RCC 7860 (cell line): ENCODE data around the gene GGA3.
"Not testable (repeated sequence)": the region's sequence is repeated elsewhere in the genome, so short reads cannot be mapped to it uniquely, and the experiment has no call there.

Experiments
- DNase-seq: peaks from one replicate; pipeline ENCODE4 v3.0.0-alpha.2; 2015; ENCODE audit warnings: low spot score
- FAIRE-seq: peaks from 2 replicates; lab custom pipeline; 2012; peaks lifted over from hg19 to GRCh38; lab: Jason Lieb, UNC

GGA3 gene

DNA sequence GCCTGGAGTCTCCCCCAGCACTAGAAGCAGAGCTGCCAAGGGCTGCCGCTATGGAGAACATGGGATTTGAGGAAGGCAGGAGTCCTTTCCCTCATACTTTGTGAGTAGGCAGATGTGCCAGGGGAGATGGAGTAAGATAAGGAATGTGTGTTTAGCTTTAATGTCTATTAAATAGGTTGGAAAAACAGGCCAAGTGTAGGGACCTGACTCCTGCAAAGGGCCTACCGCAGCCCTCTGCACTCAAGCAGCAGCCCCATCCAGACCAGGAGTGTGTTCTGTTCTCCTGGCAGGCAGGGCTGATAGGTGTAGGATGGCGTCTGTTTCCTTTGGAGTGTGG, 11.4 kb upstream of the GGA3 start:
- DNase-seq, result no peak
- no peak for FAIRE-seq

DNA sequence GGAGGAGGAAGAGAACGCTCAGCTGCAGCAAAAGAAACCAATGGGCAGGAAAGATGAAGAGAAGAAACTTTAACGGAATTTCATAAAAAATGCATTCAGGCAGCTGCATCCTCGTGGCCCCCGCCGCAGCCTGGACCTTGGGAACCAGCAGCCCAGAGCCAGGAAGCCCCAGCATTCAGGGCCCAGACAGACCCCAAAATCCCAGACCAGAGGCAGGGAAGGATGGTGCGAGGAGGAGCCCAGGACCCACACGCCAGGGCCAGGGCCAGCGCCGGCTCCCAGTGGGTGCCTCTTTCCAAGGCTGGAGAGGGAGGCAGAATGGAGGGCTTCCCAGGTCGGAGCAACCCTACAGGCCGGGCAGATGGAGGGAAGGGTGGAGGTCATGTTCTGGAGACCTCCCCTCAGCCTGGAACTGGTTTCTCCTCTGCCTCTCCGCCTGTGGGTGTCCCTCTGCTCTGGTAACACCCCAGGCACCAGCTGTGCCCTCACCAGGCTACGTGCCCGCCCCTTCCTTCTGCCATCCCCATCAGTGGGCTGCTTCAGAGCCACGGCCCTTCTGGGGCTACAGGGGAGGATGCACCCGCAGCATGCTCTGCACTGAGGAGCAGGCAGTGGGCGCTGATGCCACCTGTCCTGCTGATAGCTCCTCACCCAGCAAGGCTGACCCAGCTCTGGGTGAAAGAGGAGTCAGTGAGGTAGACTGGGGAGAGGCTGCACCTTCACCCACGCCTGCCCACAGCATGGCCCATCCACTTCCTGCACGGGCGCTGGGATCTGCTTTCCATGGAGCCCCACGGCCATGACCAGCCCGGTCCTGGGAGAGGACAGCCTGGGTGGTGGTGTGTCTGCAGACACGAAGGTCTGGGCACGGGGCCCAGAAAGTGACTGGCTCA, 10.8 kb upstream of the GGA3 start:
- no peak for FAIRE-seq

DNA sequence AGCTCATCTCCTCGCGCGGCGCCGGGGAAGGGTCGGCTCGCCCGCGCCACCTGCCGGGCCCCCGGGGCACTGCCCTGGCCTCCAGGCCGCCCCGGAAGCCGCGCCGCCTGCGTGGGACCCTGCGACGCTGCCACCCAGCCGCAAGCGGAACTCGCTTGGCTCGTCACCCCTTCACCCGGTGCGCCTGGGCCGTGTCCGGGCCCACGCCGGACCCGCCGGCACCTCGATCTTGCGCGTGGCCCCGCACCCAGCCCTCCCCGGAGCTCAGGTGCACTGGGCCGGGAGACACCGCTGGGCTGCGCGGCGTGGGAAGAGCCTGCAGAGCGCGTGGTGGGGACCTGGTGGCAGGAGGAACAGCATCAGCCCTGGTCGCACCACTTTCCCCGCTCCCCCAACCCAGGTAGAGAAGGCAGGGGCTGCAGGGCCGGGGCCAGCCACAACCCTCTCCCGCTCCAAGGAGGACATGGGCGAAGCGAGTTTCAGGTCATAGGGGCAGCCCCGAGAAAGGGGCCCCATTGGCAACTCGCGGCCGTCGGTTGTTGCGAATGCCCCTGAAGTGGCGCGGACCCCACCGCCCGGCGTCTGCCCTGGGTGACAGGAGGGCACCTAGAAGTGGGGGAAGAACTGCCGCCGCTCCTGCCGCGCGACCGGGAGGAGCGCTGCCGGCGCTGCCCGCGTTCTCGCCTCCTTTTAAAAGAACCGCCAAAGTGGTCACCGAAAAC, 10.0 kb upstream of the GGA3 start:
- FAIRE-seq (no peak), DNase-seq (peak; percentile 63)

More for the DNA sequence above, 10.8 kb upstream of the GGA3 start:
- DNase-seq, result no peak

DNA sequence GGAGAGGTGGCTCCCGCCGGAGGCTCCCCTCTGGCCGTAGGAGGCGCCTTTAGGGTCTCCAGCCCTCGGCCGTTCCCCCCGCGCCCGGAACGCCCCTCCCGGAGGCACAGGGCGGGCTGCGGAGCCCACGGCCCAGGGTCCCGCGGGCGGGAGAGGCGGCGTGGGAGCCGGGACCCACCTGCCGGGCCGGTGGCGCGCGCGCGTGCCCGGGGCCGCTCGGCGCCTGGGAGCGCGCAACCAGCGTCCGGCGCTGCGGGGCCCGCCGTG, 9.5 kb upstream of the GGA3 start, which contains the start of gene MIF4GD:
Gene MIF4GD, minus strand, starts transcription at position 266 of the 267 bp plus-strand sequence. CDS start 1,036 bp downstream, outside the sequence.
- FAIRE-seq (no peak), DNase-seq (no peak)

DNA sequence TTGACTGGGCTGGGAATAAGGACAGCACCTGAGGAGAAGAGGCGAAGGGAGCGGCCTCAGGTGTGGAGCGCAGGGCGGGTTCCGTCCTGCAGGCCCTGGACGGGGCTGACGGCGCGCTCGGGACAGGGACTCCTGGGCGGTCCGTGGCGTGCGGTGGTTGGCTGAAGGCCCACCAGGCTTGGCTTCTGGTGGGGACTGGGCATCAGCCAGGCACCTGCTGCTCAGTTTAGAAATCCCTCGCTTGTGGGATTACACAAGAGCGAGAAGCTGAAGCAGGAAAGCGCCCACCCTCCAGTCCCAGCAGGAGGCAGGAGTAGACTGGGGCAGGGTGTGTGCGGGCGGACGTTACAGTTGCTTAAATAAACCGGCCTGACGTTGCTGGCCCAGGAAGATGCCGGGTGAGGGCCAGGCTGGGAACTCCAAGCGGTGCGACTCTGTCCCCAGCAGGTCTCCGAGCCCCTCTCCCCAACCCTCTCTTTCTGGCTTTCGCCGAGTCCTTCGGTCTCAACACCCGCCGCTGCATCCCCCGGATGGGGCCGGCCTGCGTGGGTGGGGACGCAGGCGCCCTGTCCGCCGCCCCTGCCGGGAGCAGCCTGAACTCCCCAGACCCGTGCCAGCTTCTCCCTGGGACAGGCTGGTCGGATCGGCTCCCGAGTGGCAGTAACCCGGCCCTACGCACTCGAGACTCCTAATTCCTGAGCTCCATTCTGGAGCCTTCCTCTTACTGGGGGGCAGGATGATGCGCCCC, 9.0 kb upstream of the GGA3 start:
- DNase-seq, result peak; percentile 51
- FAIRE-seq, result no peak

DNA sequence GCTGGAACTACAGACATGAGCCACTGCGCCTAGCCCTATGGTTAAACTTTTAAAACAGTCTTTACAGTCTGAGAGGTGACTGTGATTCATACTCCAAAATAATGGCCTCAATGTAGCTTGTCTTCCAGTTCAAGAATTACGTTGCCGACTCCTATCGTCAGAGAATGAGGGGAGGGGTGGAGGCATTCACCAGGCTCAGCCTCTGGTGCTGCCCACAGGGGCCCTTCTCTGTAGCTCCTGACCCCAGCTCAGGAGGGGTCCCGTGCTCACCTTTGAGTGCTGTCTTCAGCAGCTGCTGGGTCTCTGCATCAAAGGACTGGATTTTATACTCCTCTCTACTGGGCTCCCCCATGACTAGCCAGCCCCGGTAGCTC, 8.4 kb upstream of the GGA3 start:
- DNase-seq, result no peak
- no peak for FAIRE-seq

DNA sequence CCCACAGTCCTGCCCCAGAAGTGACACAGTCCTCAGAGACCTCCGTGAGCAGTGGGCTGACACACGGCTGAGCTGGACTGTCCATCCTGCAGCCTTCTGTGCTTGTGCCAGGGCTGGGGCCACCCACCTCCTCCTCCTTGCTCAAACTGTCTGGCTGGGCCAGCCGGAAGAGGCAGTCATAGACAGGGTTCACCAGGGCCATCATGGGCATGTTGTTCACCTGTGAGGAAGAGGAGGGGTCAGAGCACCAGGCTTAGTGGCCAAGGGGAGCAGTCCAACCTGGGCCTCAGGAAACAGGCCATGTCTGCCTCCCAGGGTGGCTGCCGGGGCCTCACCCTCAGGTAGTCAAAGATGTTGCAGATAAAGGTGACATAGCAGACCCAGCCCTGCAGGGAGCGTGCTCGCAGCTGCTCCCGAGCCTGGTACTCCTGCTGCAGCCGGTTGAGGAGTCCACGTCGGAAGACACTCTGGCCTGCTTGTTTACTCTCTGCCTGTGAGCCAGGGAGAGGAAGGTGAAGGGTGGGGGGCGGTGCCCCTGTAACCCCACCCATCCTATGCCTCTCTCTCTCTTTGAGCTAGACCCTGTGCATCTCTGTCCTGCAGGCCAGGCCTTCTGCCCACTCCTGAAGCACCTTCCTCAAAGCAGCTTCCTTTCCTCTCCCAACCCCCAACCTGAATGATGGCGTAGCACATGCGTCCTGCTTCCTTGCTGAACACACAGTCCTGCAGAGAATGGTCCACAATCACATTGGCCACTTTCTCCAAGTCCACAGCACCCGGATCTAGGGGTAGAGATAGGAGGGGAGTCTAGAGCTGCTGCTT, 6.2 kb upstream of the GGA3 start:
- DNase-seq (no peak), FAIRE-seq (no peak)

DNA sequence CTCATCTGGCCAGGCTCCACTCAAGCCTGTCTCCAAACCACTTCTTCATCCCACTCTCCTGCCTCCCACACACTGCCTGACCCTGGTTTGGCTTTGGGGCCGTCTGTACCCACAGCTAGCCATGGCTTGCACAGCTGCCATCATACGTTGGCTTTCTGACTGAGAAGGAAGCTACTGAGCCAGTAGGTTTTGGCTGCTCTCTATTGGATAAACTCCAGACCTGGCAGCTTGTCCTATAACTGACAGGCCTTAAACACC, 5.7 kb upstream of the GGA3 start:
- DNase-seq (no peak), FAIRE-seq (no peak)

DNA sequence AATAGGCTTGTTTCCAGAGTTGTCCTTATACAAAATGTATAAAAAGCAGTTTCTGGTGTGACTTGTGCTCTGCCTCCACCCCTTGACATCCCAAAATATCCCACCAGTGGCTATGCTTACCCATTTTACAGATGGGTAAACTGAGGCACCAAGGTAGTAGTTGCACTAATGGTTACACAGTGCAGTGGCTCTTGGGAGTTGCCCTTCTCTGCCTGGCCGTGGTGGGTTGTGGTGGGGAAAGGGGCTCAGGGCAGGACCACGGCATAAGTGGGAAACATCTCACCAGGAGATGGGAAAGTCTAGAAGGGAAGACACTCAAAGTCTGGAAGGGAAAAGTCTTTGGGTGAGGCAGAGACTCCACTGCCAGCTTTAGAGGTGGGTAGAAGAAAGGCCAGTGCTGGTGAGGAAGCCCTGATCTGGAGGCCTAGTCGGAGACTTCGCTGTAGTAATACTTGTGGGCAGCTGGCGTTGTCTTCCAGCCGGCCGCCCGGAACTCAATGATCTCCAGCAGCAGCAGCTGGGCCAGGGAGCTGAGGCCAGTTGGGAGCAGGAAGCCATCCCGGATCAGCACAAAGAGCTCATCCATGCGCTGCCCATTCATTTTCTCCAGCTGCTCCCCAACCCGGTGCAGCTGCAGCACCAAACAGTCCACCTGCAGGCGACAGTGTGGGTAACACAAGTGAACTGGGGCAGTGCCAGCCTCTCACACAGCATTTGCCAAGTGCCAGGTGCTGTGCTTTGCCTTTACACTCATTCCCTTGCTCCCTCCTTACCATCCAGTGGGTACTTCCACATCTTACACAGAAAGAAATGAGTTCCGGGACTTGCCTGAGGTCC, 5.1 kb upstream of the GGA3 start:
- FAIRE-seq (no peak), DNase-seq (no peak)

DNA sequence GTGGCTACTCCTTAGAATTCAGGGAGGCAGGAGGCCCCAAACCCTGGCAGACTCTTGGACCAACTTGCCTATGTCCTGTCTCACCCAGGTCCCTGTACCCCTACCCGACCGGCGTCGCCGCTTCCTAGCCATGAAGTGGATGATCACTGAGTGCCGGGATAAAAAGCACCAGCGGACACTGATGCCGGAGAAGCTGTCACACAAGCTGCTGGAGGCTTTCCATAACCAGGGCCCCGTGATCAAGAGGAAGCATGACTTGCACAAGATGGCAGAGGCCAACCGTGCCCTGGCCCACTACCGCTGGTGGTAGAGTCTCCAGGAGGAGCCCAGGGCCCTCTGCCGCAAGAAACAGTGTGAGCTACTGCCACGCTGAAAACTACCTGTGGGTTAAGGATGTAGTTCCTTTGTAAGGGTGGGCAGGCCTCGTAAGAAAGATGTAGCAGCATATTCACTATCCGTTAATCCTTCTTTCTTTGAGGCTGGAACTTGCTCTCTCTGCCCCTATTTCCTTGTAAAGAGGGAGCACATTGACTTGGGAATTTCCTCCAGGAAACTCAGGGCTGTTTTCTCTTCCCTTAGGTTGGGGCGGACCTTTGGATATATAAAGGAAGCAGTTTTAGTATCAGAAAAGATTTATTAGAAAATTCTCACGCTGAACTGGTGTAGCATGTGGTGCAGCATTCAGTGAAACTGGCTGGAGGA, 4.4 kb upstream of the GGA3 start:
- FAIRE-seq (no peak), DNase-seq (no peak)

DNA sequence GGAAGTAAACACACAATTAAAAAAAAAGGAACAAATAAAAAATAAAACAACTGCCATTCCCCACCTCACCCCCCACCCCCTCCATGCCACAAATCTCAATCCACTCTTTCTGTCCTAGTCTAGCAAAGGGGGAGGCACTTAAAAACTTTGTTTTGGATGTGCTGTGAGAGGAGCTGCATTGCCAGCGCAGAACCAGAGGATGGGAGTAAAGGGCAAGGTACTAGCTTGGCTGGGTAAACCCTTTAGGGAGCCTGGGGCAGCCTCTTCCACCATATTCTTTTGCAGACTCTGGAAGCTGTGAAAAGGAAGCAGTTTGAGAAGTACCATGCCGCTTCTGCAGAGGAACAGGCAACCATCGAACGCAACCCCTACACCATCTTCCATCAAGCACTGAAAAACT, 1.6 kb upstream of the GGA3 start:
- no peak for FAIRE-seq
- no peak for DNase-seq

DNA sequence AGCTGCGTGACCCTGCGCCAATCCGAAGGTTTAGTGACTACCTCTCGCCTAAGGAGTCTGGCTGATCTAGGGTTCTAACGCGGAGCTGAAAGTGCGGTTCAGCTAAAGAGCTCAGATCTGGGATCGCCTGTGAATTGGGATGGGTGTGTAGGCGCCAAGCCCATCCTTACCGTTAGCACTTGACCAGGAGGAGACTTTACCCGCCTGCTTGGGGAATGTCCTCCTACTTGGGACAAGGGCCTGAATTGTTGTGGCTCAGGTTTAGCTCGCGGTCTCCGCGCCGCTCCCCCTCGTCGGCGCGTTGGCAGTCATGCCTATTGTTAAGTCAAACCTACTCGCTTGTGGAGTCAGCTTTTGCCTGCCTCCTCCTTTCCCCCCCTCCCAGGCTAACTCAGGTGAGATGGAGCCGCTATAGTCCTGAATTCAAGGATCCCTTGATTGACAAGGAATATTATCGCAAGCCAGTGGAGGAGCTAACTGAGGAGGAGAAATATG, 753 bp upstream of the GGA3 start:
- FAIRE-seq, result no peak
- no peak for DNase-seq

DNA sequence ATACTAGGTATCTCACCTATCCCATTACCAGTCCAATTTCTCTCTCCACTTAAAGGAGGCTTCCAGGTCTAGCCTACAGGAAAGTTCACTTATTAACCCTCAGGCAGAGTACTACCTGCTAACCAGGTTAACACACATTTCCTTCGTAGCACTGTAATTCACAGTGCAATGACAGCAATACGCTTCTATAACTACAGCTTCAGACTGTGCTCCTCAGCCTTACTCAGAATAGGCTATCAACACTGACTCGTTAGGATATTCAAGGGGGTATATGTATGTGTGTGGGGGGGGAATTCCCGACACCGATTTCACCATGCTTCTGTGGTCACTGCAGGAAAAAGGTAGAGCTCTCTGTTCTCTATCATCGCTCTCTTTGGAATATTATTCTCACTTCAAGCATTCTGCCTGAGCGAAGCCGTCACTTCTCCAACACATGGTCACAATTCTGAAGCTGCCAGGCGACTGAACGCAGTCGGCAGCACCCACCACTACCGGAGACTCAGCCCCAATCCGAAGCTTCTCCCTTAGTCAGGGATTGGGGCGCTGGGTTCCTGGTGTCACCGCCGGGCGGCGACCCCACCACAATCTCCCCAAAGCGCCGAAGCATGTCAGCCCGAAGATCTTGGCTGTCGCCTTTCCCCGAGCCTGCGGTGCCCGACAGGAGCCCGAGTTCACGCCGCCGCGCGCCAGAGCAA, 618 bp downstream of the GGA3 start:
- no peak for FAIRE-seq
- no peak for DNase-seq

DNA sequence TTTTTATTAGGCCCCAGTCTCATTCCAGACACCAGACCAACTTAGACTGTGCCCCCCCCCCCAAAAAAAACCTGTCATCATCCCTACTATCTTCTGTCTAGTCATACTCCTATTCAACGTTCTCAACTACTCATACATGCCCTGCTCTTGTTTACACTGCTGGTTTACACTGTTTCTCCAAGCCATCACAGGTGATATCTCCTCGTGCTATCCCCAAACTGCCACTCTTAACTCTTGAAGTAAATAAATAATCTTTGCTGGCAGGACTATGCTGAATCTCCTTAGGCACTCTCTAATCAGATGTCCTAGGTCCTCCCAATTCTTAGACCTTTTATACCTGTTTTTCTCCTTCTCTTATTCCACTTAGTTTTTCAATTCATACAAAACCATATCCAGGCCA, 4.2 kb downstream of the GGA3 start:
- not testable (repeated sequence) for FAIRE-seq, DNase-seq

DNA sequence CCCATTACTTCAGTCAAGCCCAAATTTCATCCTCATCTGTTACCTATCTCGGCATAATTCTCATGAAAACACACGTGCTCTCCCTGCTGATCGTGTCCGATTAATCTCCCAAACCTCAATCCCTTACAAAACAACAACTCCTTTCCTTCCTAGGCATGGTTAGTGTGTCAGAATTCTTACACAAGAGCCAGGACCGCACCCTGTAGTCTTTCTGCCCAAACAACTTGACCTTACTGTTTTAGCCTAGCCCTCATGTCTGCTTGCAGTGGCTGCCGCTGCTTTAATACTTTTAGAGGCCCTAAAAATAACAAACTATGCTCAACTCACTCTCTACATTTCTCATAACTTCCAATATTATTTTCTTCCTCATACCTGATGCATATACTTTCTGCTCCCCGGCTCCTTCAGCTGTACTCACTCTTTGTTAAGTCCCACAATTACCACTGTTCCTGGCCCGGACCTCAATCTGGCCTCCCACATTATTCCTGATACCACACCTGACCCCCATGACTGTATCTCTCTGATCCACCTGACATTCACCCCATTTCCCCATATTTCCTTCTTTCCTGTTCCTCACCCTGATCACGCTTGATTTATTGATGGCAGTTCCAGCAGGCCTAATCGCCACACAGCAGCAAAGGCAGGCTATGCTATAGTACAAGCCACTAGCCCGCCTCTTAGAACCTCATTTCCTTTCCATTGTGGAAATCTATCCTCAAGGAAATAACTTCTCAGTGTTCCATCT, 5.3 kb downstream of the GGA3 start:
- not testable (repeated sequence) for FAIRE-seq, DNase-seq

DNA sequence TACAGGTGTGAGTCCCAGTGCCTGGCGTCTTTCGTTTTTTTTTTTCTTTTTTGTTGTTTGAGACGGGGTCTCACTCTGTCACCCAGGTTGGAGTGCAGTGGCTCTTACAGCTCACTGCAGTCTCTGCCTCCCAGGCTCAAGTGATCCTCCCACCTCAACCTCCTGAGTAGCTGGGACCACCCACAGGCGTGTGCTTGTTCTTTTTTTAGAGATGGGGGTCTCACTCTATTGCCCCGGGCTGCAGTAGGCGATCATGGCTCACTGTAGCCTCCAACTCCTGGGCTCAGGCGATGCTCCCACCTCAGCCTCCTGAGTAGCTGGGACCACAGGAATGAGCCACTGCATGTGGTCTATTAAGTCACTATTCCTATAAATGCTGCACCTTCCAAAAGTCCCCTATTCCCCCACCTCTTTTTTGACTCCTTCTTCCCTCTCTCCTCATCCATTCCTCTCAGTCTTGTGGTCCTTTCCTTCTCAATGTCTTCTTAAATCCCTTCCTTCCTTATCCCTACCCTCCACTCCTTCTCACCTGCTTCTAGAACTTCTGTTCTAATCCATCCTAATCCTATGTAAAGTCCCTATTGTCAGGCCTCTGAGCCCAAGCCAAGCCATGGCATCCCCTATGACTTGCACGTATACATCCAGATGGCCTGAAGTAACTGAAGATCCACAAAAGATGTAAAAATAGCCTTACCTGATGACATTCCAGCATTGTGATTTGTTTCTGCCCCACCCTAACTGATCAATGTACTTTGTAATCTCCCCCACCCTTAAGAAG, 9.2 kb downstream of the GGA3 start:
- DNase-seq, result no peak
- no peak for FAIRE-seq

DNA sequence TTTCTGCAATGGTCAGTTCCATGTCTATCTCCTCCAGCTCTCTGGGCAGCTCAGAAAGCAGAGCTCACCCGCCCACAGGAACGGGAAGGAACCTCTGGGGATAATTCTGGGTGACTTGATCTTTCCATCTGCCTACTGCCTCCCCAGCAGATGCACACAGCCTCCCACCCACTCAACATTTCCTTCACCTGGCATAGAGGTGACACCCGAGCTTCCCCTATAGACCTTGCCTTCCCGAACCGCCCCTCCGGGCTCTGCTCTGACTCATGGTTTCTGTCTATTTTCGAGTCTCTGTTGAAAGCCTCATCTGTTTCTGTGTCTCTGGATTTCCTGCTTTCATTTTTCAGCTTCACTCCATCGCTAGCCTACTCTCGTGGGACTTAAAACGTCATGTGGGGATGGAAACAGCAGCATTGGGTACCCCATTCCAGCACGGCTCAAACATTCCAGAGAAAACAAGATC, 11.4 kb downstream of the GGA3 start:
- no peak for DNase-seq

More for the DNA sequence above, 11.4 kb downstream of the GGA3 start:
- FAIRE-seq, result no peak
